Suppressor macrophage (primary cell): ENCODE measurements around the gene USP17L17.
A peak's percentile ranks its signal among the peaks of the same experiment; 100 is the strongest.
"Not testable (repeated sequence)": the region's sequence is repeated elsewhere in the genome, so short reads cannot be mapped to it uniquely, and the experiment has no call there.

Experiments used
- DNase-seq, 4 experiments: peaks; one replicate each; pipeline ENCODE4 v3.0.0-alpha.2; 2020 to 2022
- total RNA-seq, 17 experiments: gene quantifications; one replicate each; lab custom pipeline; 2026; ENCODE audit warnings: mixed read lengths in 6 of 17, inconsistent platforms in 3 of 17; lab: John Stamatoyannopoulos, UW

The USP17L17 gene
- 0 reads per million in 17 experiments for total RNA-seq

GRCh38 chr4:9243579-9243978 is at the start of gene USP17L17:
Gene USP17L17, plus strand, starts transcription at chr4:9243879. Its CDS starts 0 bp downstream, at chr4:9243879.
- DNase-seq: not testable (repeated sequence)

- DNase-seq: not testable (repeated sequence)
These were observed 33.3 kb upstream of the USP17L17 start, which contains the start of gene USP17L10 for GRCh38 chr4:9210357-9210756. Gene USP17L10, plus strand, starts transcription at chr4:9210657. Its CDS starts 0 bp downstream, at chr4:9210657.

- not testable (repeated sequence) for DNase-seq
These were observed 29.0 kb upstream of the USP17L17 start for GRCh38 chr4:9214701-9215100.

- DNase-seq: not testable (repeated sequence)
These were observed 28.6 kb upstream of the USP17L17 start, which contains the start of gene USP17L11 for GRCh38 chr4:9215105-9215504. Gene USP17L11, plus strand, starts transcription at chr4:9215405. Its CDS starts 0 bp downstream, at chr4:9215405.

GRCh38 chr4:9219852-9220251 is 23.8 kb upstream of the USP17L17 start, which contains the start of gene USP17L12:
Gene USP17L12, plus strand, starts transcription at chr4:9220152. Its CDS starts 0 bp downstream, at chr4:9220152.
- not testable (repeated sequence) for DNase-seq

- DNase-seq: not testable (repeated sequence)
These were observed 19.1 kb upstream of the USP17L17 start, which contains the start of gene USP17L13 for GRCh38 chr4:9224596-9224995. Gene USP17L13, plus strand, starts transcription at chr4:9224896. Its CDS starts 0 bp downstream, at chr4:9224896.

- DNase-seq: not testable (repeated sequence)
These were observed 13.4 kb upstream of the USP17L17 start for GRCh38 chr4:9230249-9230648.

- DNase-seq: not testable (repeated sequence)
These were observed 9.6 kb upstream of the USP17L17 start, which contains the start of gene USP17L15 for GRCh38 chr4:9234085-9234484. Gene USP17L15, plus strand, starts transcription at chr4:9234385. Its CDS starts 0 bp downstream, at chr4:9234385.

- DNase-seq: peak in 1 of 4 experiments; percentile 0
These were observed 5.2 kb upstream of the USP17L17 start for GRCh38 chr4:9238461-9238860.

GRCh38 chr4:9247953-9248680 is 4.4 kb downstream of the USP17L17 start, which contains the start of gene USP17L18:
Gene USP17L18, plus strand, starts transcription at chr4:9248630. Its CDS starts 0 bp downstream, at chr4:9248630.
- peak in 1 of 4 experiments; percentile 0 for DNase-seq

- not testable (repeated sequence) for DNase-seq
These were observed 9.4 kb downstream of the USP17L17 start, which contains the start of gene USP17L19 for GRCh38 chr4:9253078-9253477. Gene USP17L19, plus strand, starts transcription at chr4:9253378. Its CDS starts 0 bp downstream, at chr4:9253378.

GRCh38 chr4:9257824-9258223 is 14.1 kb downstream of the USP17L17 start, which contains the start of gene USP17L20:
Gene USP17L20, plus strand, starts transcription at chr4:9258124. Its CDS starts 0 bp downstream, at chr4:9258124.
- not testable (repeated sequence) for DNase-seq

- DNase-seq: not testable (repeated sequence)
These were observed 18.9 kb downstream of the USP17L17 start, which contains the start of gene USP17L21 for GRCh38 chr4:9262572-9262971. Gene USP17L21, plus strand, starts transcription at chr4:9262872. Its CDS starts 0 bp downstream, at chr4:9262872.

GRCh38 chr4:9267319-9267718 is 23.6 kb downstream of the USP17L17 start, which contains the start of gene USP17L22:
Gene USP17L22, plus strand, starts transcription at chr4:9267619. Its CDS starts 0 bp downstream, at chr4:9267619.
- not testable (repeated sequence) for DNase-seq

- not testable (repeated sequence) for DNase-seq
These were observed 28.0 kb downstream of the USP17L17 start for GRCh38 chr4:9271719-9272118.
